Measurements from ENCODE around the gene NEB. TPM values are rescaled to one million over a fixed set of nuclear protein-coding genes. Genes with fewer than 3 reads are reported as not detected.

Gene NEB
- polyA plus RNA-seq, 1 experiment = 0.14 TPM

DNA sequence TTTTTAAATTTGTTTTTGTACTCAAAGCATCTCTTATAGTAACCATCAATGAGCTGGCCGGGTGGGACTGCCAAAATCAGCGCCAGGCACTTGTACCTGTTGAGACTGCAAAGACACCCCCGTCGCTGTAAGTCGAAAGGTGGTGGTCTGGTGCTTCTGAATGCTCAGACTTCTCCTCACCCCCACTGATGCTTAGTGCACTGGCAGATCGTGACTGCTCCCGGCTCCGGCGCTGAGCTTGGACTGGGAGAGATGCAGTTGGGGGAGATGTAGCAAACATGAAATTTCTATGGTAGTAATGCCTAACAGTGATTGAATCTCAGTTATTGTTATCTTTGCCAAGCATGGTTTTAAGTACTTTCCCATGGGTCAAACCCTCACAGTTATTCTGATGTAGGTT is 244.0 kb downstream of the NEB start:
- H3K27ac ChIP-seq (ENCODE audit: low read depth, low read length) = no peak overlapping the region
- no peak for DNase-seq (ENCODE audit: low read depth, low spot score)
- H3K27me3 ChIP-seq (ENCODE audit: control insufficient read depth, insufficient read depth, low read length) = no peaks in the 10 kb centered on the region
- TF ChIP-seq, protein P1, sequence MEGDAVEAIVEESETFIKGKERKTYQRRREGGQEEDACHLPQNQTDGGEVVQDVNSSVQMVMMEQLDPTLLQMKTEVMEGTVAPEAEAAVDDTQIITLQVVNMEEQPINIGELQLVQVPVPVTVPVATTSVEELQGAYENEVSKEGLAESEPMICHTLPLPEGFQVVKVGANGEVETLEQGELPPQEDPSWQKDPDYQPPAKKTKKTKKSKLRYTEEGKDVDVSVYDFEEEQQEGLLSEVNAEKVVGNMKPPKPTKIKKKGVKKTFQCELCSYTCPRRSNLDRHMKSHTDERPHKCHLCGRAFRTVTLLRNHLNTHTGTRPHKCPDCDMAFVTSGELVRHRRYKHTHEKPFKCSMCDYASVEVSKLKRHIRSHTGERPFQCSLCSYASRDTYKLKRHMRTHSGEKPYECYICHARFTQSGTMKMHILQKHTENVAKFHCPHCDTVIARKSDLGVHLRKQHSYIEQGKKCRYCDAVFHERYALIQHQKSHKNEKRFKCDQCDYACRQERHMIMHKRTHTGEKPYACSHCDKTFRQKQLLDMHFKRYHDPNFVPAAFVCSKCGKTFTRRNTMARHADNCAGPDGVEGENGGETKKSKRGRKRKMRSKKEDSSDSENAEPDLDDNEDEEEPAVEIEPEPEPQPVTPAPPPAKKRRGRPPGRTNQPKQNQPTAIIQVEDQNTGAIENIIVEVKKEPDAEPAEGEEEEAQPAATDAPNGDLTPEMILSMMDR (IDR thresholded peaks at IDR 0.05; ENCODE audit: low read depth, low read length) = no peak
- no peaks in the 10 kb centered on the region for H3K9me3 ChIP-seq (ENCODE audit: control insufficient read depth, insufficient read depth, low read length)
- H3K4me3 ChIP-seq (ENCODE audit: low read depth, low read length) = no peak overlapping the region
- CTCF ChIA-PET = no interaction called here
- POLR2A ChIA-PET = no interaction called here

DNA sequence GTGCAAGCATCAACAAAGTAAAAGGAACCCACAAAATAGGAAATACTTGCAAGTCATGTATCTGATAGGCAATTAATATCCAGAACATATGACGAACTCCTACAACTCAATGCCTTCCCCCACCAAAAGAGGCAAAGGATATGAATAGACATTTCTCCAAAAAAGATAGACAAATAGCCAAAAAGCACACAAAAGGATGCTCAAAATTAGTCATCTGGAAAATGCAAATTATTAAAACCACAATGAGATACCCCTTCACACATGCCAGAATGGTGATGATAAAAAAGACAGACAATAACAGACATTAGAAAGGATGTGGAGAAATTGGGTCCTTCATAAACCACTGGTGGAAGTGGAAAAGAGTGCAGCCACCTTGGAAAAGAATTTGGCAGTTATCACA is 248.2 kb downstream of the NEB start:
- ChIA-PET CTCF (no interaction called here), POLR2A (no interaction called here)
- TF ChIP-seq, protein P1 (IDR thresholded peaks at IDR 0.05; ENCODE audit: low read depth, low read length) = no peak
- no peaks in the 10 kb centered on the region for H3K9me3 ChIP-seq (ENCODE audit: control insufficient read depth, insufficient read depth, low read length)
- DNase-seq (ENCODE audit: low read depth, low spot score) = no peak
- H3K27ac ChIP-seq (ENCODE audit: low read depth, low read length) = no peak overlapping the region
- H3K27me3 ChIP-seq (ENCODE audit: control insufficient read depth, insufficient read depth, low read length) = no peaks in the 10 kb centered on the region
- H3K4me3 ChIP-seq (ENCODE audit: low read depth, low read length) = no peak overlapping the region

DNA sequence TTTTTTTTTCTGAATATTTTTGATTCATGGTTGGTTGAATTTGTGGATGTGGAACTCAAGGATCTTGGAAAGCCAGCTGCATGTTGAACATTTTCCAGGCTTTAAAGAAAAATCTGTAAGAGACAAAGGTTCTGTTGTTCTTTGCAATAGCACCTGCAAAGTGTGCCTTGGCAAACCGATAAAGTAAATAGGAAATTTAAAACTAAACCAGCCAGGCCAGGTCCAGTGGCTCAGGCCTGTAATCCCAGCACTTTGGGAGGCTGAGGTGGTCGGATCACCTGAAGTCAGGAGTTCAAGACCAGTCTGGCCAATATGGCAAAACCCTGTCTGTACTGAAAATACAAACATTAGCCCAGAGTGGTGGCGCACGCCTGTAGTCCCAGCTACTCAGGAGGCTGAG is 250.2 kb downstream of the NEB start:
- TF ChIP-seq, protein P1 (IDR thresholded peaks at IDR 0.05; ENCODE audit: low read depth, low read length) = no peak
- ChIA-PET CTCF (no interaction called here), POLR2A (no interaction called here)
- no peak for DNase-seq (ENCODE audit: low read depth, low spot score)
- Histone ChIP-seq H3K9me3 (ENCODE audit: control insufficient read depth, insufficient read depth, low read length) (no peaks in the 10 kb centered on the region), H3K4me3 (ENCODE audit: low read depth, low read length) (no peak overlapping the region), H3K27ac (ENCODE audit: low read depth, low read length) (no peak overlapping the region), H3K27me3 (ENCODE audit: control insufficient read depth, insufficient read depth, low read length) (no peaks in the 10 kb centered on the region)

DNA sequence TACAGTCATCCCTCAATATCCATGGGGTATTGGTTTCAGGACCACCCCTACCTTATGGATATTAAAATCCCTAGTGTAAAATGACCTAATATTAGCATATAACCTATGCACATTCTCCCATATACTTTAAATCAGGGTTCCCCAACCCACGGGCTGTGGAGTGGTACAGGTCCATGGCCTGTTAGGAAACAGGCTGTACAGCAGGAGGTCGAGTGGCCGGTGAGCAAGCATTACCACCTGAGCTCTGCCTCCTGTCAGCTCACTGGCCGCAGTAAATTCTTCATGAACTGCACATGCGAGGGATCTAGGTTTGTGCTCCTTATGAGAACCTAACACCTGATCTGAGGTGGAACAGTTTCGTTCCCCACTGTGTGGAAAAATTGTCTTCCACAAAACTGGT is 250.7 kb downstream of the NEB start:
- Histone ChIP-seq H3K27me3 (ENCODE audit: control insufficient read depth, insufficient read depth, low read length) (no peaks in the 10 kb centered on the region), H3K27ac (ENCODE audit: low read depth, low read length) (no peak overlapping the region), H3K4me3 (ENCODE audit: low read depth, low read length) (no peak overlapping the region), H3K9me3 (ENCODE audit: control insufficient read depth, insufficient read depth, low read length) (no peaks in the 10 kb centered on the region)
- DNase-seq (ENCODE audit: low read depth, low spot score) = no peak
- CTCF ChIA-PET = no interaction called here
- TF ChIP-seq, protein P1 (IDR thresholded peaks at IDR 0.05; ENCODE audit: low read depth, low read length) = no peak
- POLR2A ChIA-PET = no interaction called here

DNA sequence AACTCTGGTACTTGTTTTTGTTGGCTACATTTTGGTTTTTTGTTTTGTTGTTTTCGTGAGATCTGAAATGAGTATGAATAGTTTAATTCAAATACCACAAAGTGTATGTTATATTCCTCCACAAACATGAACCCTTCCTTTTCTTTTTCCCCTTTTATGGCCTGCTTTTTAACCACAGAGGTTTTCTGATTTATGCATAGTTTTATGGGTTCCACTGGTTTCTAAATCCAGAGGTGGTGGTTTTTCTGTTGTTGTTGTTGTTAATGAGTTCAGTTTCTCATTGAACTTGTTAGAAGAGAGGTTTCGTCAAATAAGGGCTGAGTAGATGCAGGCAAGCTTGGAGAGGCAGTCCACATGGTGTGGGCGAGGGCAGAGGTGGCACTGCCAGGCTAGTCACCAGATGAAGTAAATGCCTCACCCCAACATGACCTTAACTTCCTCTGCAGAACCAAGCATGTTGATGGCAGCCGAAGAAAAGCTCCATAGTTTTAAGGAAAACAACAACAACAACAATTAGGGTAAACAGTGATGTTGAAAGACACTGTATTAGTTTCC is 252.0 kb downstream of the NEB start:
- H3K9me3 ChIP-seq (ENCODE audit: control insufficient read depth, insufficient read depth, low read length) = no peaks in the 10 kb centered on the region
- ChIA-PET POLR2A (no interaction called here), CTCF (no interaction called here)
- H3K27ac ChIP-seq (ENCODE audit: low read depth, low read length) = no peak overlapping the region
- TF ChIP-seq, protein P1 (IDR thresholded peaks at IDR 0.05; ENCODE audit: low read depth, low read length) = no peak
- H3K27me3 ChIP-seq (ENCODE audit: control insufficient read depth, insufficient read depth, low read length) = no peaks in the 10 kb centered on the region
- DNase-seq (ENCODE audit: low read depth, low spot score) = no peak
- no peak overlapping the region for H3K4me3 ChIP-seq (ENCODE audit: low read depth, low read length)

All from AG04450 (cell line).